Stimulated activated naive CD8-positive, alpha-beta T cell treated with anti-CD3 and anti-CD28 coated beads, Interleukin-15, Interleukin-2, amounts not matched to agents 100 U/mL and 50 U/mL, for 24 hours (primary cell): ENCODE results near the gene WFDC2.

Experiments used
- ATAC-seq: fragments of 150-1000 bp; cut with Tn5 transposase; one replicate; pipeline ENCODE4 v1.10.0; 2021
- DNase-seq: peaks from one replicate; pipeline ENCODE4 v3.0.0; 2021

WFDC2 gene

DNA sequence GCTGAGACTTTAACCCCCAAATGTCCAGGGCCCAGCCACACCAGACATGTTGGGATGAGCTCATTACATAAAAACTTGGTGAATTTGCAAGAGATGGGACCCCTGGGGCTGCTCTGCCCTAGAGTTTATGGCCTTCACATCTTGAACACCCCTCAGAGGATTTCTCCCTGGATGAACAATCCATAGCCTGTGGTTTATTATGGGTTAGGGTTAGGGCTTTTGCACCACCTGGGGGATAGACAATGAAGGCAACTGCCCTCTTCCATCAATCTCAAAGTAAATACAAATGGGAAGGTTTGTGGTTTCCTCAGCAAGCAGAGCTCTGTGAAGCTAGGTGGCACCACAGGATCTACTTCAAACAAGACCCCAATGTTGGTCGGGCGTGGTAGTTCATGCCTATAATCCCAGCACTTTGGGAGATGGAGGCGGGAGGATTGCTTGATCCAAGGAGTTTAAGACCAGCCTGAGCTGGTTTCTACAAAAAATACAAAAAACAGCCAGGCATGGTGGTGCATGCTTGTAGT lies 28.5 kb downstream of the WFDC2 start:
- ATAC-seq = no peak
- no peak for DNase-seq

DNA sequence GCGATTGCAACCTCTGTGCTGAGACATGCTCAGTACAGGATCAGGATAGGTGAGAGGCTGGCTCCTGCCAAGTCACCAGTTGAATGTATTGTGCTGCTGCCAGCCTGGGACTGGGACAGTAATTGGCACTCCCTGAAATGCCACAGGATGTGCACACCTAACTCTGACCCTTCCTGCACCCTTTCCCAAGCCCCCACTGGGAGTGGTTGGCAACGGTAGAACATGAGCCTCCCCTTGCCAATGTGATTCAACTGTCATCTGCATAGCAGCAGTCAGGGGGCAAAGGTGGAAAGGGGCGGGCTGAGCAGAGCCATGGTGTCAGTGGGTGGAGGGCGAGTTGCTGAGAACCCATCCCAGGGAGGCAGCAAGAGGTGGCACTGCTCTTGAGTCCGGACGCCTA lies 30.5 kb downstream of the WFDC2 start:
- no peak for ATAC-seq
- DNase-seq = no peak

DNA sequence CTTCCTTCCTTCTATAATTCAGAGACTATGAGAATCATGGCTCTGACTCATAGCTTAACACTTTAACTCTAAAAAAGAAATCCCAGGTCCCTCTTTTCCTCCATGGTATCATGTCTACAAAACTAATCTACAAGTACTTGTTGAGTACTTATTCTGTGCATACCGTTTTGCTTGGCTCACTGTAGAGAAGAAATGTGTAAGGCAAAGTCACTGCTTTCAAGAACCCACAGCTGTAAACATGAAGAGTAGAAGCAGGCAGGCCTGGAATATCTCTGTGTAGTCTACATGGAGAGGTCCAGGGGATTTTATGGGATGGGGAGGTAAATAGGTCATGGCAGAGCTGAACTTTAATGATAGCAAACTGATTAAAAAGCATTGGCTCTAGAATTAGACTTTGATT lies 32.0 kb downstream of the WFDC2 start:
- ATAC-seq = no peak

DNA sequence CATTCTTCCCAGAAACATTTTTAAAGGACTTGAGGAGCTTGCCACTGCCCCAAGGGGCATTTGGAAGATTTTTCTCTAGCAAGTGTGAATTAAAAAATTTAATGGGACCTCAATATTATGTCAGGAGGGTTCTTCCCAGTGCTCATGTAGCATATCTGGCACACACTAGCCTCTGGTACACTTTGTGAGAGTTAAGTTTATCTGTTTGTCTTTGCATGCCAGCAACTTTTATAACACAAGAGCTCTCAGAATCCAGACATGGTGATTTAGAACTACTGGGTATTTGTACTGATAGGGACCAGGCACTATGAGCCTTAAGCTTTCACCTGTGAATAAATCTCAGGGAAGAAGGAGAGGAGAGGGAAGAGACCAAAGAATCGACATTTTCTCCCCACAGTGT lies 33.0 kb downstream of the WFDC2 start:
- ATAC-seq = no peak
- DNase-seq = no peak

More for the DNA sequence above, 32.0 kb downstream of the WFDC2 start:
- no peak for DNase-seq

DNA sequence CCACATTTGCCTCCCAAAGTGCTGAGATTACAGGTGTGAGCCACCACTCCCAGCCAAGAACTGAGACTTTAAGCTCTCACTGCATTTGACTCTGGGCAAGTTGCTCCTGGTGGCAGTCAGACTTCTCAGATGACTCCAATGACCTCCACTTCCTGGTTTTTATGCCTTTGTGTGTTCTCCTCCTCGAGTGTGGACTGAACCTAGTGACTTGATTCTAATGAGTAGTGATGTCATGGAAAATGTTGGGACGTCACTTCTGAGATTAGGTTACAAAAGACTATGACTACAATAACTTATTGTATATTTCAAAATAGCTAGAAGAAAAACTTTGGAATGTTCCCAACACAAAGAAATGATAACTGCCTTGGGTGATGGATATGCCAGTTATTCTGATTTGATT lies 33.9 kb downstream of the WFDC2 start:
- ATAC-seq = no peak

DNA sequence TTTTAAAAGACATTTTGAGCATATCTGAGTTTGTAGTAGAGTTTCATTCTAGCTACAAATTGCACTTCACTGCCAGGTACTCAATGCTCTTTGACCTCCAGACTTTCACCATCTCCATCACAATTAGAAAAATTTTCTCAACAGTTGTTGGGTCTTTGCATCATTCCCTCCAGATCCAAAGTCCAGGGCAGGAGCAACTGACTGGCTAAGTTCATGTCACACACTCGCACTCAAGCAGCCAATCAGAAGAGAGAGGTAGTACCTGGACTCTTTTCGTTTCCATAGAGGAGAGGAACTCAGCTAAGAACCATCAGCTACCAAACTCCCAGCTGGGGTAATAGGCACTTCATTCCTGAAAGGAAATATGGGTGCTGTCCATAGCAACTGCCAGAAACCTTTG lies 36.8 kb downstream of the WFDC2 start:
- no peak for ATAC-seq

More for the DNA sequence above, 33.9 kb downstream of the WFDC2 start:
- DNase-seq = no peak

DNA sequence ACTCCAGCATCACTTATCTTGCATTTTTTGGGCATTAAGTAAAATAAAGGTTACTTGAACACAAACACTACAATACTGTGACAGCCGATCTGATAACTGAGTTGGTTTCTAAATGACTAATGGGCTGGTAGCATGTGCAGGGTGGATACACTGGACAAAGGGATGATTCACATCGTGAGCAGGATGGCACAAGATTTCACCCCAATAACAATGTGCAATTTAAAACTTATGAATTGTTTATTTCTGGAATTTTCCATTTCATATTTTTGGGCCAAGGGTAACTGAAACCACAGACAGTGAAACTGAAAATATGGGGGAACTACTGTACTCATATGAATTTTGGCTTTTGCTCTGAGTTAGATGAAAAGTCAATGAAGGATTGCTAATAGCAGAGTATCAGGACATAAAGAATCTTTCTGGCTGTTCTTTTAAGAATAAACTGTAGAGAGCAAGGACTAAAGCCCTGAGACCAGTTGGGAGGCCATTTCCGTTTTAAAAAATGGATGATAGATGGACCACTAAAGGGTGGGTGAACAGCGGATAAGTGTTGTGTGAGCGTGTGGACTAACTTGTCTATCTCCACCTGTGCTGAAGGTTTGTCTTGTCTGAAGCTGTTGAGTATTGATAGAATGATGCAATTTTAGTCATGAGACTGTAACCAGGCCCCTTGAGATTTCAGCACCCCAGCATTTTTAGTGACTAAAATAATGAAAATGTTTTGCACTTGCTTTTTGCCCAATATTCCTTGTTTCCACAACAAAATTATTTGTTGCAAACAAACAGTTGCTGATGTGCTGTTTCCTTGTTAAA lies 37.7 kb downstream of the WFDC2 start:
- ATAC-seq (peak; percentile 77), DNase-seq (no peak)

More for the DNA sequence above, 36.8 kb downstream of the WFDC2 start:
- no peak for DNase-seq

DNA sequence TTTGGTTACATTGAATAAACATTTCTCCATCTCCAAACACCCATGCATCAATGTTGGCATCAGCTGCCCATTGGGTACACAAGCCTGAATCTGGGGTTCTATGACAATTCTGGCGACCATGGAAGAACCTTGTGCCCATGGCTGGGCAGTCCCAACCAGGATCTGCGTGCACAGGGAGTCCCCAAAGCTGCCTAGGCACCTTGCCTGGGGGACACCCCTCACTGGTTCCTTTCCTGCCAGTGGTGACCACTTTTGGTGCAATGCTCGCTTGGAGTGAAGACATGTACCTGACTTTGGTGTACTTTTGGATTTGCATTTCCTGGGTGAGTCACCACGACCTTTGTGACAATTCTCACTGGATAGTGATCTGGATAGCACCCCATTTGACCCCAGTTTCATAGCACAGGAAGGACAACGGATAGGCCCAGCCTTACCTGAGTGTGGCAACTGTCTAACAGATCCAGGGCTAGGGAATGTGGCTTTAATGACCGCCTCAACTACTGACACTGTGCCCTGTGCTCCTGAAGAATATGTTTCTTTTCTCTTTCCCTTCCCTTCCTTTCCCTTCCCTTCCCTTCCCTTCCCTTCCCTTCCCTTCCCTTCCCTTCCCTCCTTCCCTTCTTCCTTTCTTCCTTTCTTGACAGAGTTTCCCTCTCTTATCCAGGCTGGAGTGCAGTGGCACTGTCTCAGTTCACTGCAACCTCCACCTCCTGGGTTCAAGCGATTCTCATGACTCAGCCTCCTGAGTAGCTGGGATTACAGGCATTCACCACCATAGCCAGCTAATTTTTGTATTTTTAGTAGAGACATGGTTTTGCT lies 38.7 kb downstream of the WFDC2 start:
- ATAC-seq (peak; percentile 23), DNase-seq (peak; percentile 7)

DNA sequence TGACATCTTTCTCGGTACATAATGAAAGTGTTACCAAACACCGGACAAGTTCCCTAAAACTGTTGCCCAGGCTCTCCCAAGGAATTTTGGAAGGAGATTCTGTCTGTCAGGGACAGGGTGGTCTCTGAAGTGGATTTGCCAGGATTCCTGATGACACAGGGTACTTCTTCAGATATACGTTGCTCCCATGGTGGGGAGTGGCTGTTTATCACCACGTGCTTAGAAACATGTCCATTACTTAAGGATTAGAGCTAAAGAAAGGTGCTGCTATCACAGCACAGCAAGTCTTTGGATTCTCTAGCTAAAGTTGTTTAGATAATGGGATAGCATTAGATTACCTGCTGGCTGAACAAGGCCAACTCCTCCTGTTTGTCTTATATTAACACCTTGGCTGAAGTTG lies 39.5 kb downstream of the WFDC2 start:
- ATAC-seq (no peak), DNase-seq (no peak)

DNA sequence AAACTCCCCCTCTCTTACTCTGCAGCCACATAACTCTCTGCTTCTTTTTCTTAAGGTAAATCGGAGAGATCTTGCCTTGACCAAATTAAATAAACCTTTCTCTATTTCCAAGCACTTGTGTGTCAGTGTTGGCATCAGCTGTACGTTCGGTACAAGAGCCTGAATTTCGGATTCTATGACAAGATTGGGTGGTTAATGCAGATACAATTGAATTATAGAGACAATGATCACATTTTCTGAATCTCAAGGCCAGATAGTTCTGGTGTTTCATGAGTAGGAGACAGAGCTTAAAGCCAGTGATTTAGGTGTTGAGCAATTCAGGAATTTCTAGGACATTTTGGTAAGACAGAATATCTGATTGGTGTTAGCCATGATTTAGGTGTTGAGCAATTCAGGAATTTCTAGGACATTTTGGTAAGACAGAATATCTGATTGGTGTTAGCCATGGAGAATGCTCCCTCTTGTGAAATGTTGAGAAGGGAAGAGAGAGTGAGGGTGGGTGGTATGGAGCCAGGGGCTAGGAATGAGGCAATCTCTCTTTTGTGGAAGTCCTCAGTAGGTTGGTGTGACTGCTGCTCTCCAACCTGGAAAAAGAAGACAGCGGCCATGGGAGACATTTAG lies 40.8 kb downstream of the WFDC2 start:
- ATAC-seq = no peak
- DNase-seq = no peak

DNA sequence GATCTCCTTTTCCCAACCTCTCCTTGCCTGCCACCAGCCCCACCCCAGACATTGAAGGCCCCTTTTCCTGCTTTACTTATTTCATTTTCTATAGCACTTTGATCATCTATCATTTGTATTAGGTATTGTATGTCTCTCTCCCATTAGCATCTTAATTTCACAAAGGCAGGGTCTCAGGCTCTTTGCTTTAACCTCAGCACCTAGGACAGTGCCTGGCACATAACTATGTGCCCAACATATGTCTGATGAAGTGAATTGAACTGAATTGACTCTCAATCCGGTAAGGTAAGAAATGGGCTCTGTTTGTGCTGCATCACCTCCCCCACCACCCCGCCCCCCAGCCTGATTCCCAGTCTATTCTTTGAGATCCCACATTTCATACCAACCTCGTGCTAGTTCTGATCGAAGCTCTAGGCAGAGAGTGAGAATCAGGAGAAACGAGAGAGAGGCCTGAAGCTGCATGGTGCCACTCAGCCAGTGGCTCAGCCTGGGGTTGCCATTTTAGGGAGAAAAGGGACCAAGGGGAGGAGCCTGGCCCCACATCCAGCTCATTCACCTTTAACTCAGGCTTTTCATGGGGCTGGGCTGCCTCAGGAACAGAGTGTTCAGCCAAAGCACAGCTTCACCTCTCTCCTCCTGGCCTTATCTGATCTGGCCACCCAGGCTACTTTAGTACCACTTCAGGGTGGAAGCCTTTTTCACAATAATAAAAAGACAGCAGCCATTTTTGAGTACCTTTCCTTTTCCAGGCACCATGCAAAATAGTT lies 45.8 kb downstream of the WFDC2 start, which contains the start of gene SPINT3:
SPINT3 (minus strand) TSS at position 476 of the 767 bp plus-strand sequence; CDS start at position 462, 14 bp downstream.
- DNase-seq = no peak
- ATAC-seq = no peak

DNA sequence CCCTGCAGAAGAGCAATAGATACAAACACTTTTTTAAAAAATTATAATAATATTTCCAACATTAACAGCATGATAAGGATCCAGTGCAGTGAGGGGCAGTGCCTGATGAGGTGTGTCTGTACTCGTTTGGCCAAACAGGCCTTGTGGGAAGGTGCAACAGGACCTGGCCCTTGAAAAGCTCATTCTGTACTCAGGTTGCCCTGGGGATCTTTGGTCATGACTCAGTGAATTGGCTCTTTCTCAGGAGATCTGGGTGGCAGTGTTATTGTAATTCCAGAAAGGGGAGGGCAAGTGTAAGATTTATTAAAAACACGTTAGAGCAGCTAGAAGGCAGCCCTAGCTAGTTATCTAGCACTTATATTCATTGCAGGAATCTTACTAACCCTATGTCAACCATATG lies 48.7 kb downstream of the WFDC2 start:
- no peak for ATAC-seq
- DNase-seq = no peak

DNA sequence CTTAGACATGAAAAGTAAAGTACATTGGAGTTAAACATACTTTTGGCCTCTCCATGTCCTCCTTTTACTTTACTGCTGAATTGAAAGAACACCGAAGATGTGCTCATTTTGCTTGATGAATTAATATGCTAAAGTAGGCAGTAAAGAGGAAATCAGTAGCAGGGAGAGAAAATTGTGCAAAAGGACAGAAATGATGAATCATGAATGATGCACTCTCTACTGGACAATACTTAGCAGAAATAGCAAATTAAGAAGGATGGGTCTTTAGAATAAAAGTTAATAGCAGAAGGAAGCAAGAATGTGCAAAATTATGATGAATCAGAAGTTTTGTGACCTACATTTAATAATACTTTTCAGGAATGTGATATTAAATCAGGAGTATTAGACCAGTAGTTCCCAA lies 54.3 kb downstream of the WFDC2 start:
- ATAC-seq = no peak
- DNase-seq = no peak

DNA sequence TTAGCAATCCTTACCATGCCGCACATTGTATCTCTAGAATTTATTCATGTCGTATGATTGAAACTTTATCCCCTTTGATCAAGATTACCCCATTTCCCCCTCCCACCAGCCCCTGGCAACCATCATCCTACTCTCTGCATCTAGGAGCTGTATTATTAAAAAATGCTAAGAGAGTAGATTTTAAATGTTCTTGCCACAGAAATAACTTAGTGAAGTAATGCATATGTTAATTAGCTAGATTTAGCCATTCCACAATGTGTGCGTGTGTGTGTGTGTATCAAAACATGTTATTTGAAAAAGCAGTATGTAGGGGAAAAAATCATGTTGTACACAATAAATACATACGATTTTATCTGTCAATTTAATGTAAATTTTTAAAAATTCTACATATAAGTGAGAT lies 57.7 kb downstream of the WFDC2 start:
- no peak for DNase-seq
- no peak for ATAC-seq
